ENCODE measurements around the gene RADIL.

Gene RADIL

DNA sequence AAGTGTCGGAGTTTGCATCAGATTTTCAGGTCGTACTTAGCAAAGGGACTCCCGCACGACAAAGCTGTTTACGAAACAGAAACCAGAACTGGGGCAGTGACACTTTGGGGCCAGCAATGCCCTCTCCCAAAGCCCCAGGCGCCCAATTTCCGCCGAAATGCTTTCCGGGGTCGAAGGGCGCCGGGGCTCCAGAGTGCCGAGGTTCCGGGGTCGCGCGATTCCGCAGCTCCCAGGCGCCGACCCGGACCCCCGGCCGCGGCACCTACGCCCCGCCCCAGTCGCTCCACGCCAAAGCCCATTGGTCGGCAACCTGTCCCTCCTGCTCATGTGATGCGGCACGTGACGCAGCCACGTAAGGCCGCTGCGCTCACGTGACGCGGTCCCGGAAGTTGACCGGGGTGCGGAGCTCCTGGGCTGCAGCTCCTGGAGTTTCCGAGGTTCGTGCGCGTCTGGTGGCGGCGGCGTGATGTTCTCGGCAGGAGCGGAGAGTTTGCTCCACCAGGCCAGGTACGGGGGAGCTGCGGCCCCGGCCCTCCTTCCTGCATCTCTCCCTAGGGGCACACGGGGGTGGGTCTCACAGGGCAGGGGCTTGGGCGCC is 108.2 kb downstream of the RADIL start, which contains the start of gene AP5Z1 (continued):
- TF ChIP-seq KLF16 (tag by site-specific recombination; IDR thresholded peaks at IDR 0.05) (peak; percentile 77), ZIC2 (tag by site-specific recombination; IDR thresholded peaks at IDR 0.05) (peak; percentile 58), ZNF76 (tag by site-specific recombination; IDR thresholded peaks at IDR 0.05; ENCODE audit: borderline replicate concordance, low read depth) (0 out of 2 replicates have a peak, but pooled peaks have one; percentile 53), SP3 (tag by site-specific recombination; IDR thresholded peaks at IDR 0.05) (peak; percentile 75), ZNF146 (tag by site-specific recombination; IDR thresholded peaks at IDR 0.05) (peak; percentile 44; the same call in 1 of the 2 replicates), ZNF394 (tag by site-specific recombination; IDR thresholded peaks at IDR 0.05; ENCODE audit: borderline replicate concordance) (peak; percentile 51; the same call in 1 of the 2 replicates), GLIS1 (tag by site-specific recombination; IDR thresholded peaks at IDR 0.05) (peak; percentile 54), ZNF174 (tag by site-specific recombination; IDR thresholded peaks at IDR 0.05) (no peak), ZBTB8A (tag by site-specific recombination; IDR thresholded peaks at IDR 0.05) (peak; percentile 90)
- TF ChIP-seq, protein P1, sequence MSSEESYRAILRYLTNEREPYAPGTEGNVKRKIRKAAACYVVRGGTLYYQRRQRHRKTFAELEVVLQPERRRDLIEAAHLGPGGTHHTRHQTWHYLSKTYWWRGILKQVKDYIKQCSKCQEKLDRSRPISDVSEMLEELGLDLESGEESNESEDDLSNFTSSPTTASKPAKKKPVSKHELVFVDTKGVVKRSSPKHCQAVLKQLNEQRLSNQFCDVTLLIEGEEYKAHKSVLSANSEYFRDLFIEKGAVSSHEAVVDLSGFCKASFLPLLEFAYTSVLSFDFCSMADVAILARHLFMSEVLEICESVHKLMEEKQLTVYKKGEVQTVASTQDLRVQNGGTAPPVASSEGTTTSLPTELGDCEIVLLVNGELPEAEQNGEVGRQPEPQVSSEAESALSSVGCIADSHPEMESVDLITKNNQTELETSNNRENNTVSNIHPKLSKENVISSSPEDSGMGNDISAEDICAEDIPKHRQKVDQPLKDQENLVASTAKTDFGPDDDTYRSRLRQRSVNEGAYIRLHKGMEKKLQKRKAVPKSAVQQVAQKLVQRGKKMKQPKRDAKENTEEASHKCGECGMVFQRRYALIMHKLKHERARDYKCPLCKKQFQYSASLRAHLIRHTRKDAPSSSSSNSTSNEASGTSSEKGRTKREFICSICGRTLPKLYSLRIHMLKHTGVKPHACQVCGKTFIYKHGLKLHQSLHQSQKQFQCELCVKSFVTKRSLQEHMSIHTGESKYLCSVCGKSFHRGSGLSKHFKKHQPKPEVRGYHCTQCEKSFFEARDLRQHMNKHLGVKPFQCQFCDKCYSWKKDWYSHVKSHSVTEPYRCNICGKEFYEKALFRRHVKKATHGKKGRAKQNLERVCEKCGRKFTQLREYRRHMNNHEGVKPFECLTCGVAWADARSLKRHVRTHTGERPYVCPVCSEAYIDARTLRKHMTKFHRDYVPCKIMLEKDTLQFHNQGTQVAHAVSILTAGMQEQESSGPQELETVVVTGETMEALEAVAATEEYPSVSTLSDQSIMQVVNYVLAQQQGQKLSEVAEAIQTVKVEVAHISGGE (tag by site-specific recombination; conservative IDR thresholded peaks at IDR 0.05; ENCODE audit: low read depth): peak; percentile 95
- TF ChIP-seq, protein P2, sequence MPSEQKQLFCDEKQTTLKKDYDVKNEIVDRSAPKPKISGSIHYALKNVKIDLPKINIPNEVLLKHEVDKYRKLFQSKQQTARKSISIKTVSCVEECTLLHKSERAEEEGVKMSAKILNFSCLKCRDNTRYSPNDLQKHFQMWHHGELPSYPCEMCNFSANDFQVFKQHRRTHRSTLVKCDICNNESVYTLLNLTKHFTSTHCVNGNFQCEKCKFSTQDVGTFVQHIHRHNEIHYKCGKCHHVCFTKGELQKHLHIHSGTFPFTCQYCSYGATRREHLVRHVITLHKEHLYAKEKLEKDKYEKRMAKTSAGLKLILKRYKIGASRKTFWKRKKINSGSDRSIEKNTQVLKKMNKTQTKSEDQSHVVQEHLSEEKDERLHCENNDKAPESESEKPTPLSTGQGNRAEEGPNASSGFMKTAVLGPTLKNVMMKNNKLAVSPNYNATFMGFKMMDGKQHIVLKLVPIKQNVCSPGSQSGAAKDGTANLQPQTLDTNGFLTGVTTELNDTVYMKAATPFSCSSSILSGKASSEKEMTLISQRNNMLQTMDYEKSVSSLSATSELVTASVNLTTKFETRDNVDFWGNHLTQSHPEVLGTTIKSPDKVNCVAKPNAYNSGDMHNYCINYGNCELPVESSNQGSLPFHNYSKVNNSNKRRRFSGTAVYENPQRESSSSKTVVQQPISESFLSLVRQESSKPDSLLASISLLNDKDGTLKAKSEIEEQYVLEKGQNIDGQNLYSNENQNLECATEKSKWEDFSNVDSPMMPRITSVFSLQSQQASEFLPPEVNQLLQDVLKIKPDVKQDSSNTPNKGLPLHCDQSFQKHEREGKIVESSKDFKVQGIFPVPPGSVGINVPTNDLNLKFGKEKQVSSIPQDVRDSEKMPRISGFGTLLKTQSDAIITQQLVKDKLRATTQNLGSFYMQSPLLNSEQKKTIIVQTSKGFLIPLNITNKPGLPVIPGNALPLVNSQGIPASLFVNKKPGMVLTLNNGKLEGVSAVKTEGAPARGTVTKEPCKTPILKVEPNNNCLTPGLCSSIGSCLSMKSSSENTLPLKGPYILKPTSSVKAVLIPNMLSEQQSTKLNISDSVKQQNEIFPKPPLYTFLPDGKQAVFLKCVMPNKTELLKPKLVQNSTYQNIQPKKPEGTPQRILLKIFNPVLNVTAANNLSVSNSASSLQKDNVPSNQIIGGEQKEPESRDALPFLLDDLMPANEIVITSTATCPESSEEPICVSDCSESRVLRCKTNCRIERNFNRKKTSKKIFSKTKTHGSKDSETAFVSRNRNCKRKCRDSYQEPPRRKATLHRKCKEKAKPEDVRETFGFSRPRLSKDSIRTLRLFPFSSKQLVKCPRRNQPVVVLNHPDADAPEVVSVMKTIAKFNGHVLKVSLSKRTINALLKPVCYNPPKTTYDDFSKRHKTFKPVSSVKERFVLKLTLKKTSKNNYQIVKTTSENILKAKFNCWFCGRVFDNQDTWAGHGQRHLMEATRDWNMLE (tag by site-specific recombination; conservative IDR thresholded peaks at IDR 0.05; ENCODE audit: low read depth): peak; percentile 90
- TF ChIP-seq, protein P3, sequence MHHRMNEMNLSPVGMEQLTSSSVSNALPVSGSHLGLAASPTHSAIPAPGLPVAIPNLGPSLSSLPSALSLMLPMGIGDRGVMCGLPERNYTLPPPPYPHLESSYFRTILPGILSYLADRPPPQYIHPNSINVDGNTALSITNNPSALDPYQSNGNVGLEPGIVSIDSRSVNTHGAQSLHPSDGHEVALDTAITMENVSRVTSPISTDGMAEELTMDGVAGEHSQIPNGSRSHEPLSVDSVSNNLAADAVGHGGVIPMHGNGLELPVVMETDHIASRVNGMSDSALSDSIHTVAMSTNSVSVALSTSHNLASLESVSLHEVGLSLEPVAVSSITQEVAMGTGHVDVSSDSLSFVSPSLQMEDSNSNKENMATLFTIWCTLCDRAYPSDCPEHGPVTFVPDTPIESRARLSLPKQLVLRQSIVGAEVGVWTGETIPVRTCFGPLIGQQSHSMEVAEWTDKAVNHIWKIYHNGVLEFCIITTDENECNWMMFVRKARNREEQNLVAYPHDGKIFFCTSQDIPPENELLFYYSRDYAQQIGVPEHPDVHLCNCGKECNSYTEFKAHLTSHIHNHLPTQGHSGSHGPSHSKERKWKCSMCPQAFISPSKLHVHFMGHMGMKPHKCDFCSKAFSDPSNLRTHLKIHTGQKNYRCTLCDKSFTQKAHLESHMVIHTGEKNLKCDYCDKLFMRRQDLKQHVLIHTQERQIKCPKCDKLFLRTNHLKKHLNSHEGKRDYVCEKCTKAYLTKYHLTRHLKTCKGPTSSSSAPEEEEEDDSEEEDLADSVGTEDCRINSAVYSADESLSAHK (tag by site-specific recombination; IDR thresholded peaks at IDR 0.05): no peak

DNA sequence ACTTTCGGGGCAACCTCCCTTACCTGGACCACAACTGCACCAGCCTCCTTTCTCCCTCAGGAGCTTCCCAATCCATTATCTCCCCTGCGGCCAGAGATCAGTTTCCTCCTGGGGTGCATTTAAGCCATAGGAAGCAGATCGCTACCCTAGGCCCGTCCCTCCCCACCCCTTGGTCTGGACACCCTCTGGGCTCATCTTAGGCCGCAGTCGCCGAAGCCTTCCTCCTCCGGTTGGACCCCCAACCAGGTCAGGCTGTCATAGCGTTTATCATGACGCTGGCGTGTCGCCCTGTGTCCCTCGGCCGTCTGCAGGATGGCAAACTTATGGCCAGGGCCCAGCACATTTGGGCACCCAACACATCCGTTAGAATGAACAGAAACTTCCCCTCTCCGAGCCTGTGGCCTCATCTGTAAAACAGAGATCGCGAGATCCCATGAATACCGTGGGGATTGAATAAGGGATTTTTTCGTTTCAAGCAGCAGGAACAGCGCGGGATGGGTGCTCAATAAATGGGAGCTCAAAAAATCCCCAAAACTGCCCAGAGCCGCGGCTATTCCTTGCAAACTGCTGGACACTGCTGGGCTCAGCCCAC is 108.8 kb downstream of the RADIL start:
- Histone ChIP-seq H3K9me3 (ENCODE audit: control insufficient read depth, insufficient read depth, low read depth, low read length) (no peaks in the 10 kb centered on the region), H3K27ac (ENCODE audit: extremely low read depth, low read depth, low read length) (peak overlapping the region; percentile 61; the same call in 1 of the 2 replicates), H3K4me3 (ENCODE audit: low read depth, low read length) (peak overlapping the region; percentile 73), H3K4me1 (ENCODE audit: control insufficient read depth, insufficient read depth, low read length) (peaks cover 4% of the 10 kb centered on the region), H3K36me3 (ENCODE audit: control insufficient read depth in 2 of 2, insufficient read depth in 1 of 2, low read length in 2 of 2) (peaks cover 0 to 7% of the 10 kb centered on the region in 2 experiments; a peak in 2 of 3 replicates)
- TF ChIP-seq MZF1 (tag by site-specific recombination; IDR thresholded peaks at IDR 0.05; ENCODE audit: borderline replicate concordance) (peak; percentile 48; the same call in 1 of the 2 replicates), ZNF394 (tag by site-specific recombination; IDR thresholded peaks at IDR 0.05; ENCODE audit: borderline replicate concordance) (no peak), ZFP41 (tag by site-specific recombination; IDR thresholded peaks at IDR 0.05; ENCODE audit: borderline replicate concordance) (no peak), ZNF16 (tag by site-specific recombination; IDR thresholded peaks at IDR 0.05; ENCODE audit: low read depth) (no peak), ZNF426 (tag by site-specific recombination; IDR thresholded peaks at IDR 0.05) (no peak), ZNF138 (tag by site-specific recombination; IDR thresholded peaks at IDR 0.05; ENCODE audit: borderline replicate concordance) (no peak), TCF7L2 (IDR thresholded peaks at IDR 0.05; ENCODE audit: borderline replicate concordance, low read depth, low read length) (no peak), KLF9 (tag by site-specific recombination; IDR thresholded peaks at IDR 0.05; ENCODE audit: low read depth) (no peak)
- POLR2A ChIA-PET: interaction anchor here (0.6 to 2.1 kb wide), 15 partner anchors 9 to 298 kb away, joined by 3 to 15 read pairs (median 4); partner anchors contain the start of gene RBAK
- CTCF ChIA-PET: interaction anchor here (0.7 to 1.3 kb wide), 5 partner anchors 11 to 453 kb away, joined by 3 to 6 read pairs (median 3); partner anchors contain the start of gene RADIL
